ENCODE measurements around the gene TMEM258.

- TF ChIP-seq POLR2AphosphoS5 (IDR thresholded peaks at IDR 0.05), result no peak
- no peak for TF ChIP-seq CTCF (IDR thresholded peaks at IDR 0.05)
Observed at GRCh38 chr11:61780581-61781162, 11.7 kb downstream of the TMEM258 start.
